Stimulated activated naive CD8-positive, alpha-beta T cell treated with anti-CD3 and anti-CD28 coated beads, Interleukin-15, Interleukin-2, amounts not matched to agents 100 U/mL and 50 U/mL, for 24 hours (primary cell): ENCODE measurements around the gene GARRE1.
A peak's percentile ranks its signal among the peaks of the same experiment; 100 is the strongest.
"Not testable (repeated sequence)": the region's sequence is repeated elsewhere in the genome, so short reads cannot be mapped to it uniquely, and the experiment has no call there.

ENCODE experiments used
- ATAC-seq: fragments of 150-1000 bp; cut with Tn5 transposase; one replicate; pipeline ENCODE4 v1.10.0; 2021
- DNase-seq: peaks from one replicate; pipeline ENCODE4 v3.0.0; 2021

GARRE1 gene

GRCh38 chr19:34232566-34233481 lies 21.5 kb upstream of the GARRE1 start:
- ATAC-seq, result peak; percentile 89
- DNase-seq, result peak; percentile 34

GRCh38 chr19:34235425-34235940 lies 18.9 kb upstream of the GARRE1 start:
- ATAC-seq (no peak), DNase-seq (no peak)

DNA sequence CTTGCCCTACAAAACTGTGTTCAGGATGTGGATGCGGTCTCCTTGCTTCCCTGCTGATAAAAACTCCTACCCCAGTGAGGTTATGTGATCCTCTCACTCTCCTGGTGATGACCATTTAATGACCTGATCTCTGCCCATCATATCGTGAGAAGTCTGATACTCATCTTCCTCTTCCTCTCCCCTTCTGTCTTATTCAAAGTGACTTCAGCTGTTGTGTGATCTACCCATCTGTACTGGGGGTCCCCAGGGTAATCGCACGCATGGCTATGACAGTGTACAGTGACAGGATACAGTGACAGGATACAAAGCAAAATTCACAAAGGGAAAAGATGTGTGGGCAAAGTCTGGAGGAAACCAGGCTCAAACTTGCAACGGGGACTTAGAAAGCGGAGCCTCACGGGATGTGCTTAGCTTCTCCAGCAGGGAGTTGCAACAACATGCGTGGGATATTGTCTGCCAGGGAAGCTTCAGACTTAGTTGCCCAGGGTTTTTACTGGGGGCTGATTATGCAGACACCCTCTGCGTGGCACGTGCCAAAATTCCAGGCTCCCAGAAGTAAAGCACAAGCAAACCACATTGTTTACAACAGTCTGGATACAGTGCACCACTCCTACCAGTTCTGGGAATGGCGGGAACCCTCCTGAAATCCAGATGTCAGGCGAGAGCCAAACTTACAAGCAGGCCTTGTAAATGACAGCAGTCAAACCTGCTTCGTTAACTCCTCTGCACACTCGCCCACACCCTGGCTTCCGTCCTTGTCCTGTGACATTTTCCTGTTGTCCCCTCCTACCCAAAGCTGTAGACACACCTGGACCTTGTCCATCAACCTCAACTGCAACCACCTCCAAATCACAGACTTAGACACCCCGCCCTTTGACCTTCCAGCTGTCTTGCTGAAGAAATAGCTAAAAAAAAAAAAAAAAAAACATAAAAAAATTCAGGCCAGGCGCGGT lies 18.0 kb upstream of the GARRE1 start:
- DNase-seq, result no peak
- ATAC-seq, result no peak

- DNase-seq (no peak), ATAC-seq (no peak)
Measured at GRCh38 chr19:34237283-34237682, 17.1 kb upstream of the GARRE1 start.

GRCh38 chr19:34237939-34238338 lies 16.4 kb upstream of the GARRE1 start:
- DNase-seq, result no peak
- no peak for ATAC-seq

DNA sequence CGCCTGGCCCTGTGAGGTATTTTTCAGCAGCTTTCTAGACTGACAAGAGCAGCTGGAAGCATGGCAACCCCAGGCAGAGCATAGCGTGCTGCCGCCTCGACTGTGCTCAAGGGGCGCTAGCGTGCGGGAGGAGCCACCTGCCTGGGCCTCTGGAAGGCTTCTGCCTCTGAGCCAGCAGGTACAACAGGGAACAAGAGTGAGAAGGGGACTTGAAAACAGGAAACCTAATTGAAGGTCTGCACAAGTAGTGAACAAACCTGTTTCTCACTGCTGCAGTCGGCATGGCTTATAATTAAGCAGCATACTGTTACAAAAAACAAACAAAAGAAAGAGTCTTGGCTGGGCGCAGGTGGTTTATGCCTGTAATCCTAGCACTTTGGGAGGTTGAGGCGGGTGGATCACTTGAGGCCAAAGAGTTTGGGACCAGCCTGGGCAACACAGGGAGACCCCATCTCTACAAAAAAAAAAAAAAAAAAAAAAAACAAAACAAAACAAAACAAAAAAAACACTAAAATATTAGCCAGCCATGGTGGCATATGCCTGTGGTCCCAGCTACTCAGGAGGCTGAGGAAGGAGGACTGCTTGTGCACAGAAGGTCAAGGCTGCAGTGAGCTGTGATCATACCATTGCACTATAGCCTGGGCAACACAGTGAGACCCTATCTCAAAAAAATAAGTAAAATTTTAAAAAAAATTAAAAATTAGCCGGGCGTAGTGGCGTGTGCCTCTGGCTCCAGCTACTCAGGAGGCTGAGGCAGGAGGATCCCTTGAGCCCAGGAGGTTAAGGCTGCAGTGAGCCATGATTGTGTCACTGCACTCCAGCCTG lies 12.6 kb upstream of the GARRE1 start:
- ATAC-seq (peak; percentile 52), DNase-seq (peak; percentile 30)

- DNase-seq, result not testable (repeated sequence)
- ATAC-seq, result peak; percentile 40
Measured at GRCh38 chr19:34243138-34243875, 11.0 kb upstream of the GARRE1 start.

DNA sequence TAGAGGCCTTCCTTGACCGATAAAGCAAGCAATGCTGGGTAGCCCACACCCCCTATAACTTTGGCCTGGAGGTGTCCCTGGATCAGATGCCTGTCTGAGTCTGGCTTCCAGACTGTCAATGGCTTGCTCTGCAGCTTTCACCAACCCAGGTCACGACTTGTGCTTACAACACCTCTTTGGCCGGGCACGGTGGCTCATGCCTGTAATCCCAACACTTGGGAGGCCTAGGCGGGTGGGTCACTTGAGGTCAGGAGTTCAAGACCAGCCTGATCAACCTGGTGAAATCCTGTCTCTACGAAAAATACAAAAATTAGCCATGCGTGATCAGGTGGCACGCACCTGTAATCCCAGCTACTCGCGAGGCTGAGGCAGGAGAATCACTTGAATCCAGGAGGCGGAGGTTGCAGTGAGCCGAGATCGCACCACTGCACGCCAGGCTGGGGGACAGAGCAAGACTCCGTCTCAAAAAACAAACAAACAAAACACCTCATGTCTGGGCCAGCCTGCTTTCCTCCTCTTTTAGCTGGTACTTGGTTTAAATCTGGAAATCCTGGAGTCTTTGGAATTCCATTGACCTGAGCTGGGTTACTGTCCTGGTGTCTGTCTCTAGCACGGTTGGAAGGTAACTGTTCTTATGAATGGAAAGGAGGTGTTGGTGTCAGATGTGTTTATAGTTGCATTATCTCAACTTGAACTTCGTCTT lies 10.3 kb upstream of the GARRE1 start:
- DNase-seq (no peak), ATAC-seq (no peak)

DNA sequence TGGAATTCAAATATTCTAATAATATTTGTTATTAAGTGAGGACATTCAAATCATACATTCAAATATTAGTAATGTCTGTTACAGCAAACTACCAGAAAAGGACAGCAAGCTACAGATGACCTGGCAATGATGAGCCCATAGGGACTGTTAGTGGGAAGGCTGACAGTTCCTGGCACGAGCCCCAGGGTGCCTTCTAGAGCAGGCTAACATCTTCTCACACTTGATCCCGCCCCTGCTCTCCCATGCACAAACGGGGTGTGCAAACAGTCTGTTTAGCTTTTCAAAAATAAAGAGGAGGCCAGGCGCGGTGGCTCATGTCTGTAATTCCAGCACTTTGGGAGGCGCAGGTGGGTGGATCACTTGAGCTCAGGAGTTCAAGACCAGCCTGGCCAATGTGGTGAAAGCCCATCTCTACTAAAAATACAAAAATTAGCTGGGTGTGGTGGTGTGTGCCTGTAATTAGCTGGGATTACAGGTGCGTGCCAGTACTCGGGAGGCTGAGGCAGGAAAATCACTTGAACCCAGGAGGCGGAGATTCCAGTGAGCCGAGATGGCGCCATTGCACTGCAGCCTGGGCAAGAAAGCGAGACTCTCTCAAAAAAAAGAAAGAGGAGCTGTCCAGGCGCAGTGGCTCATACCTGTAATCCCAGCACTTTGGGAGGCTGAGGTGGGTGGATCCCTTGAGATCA lies 9.6 kb upstream of the GARRE1 start:
- ATAC-seq (no peak), DNase-seq (no peak)

- DNase-seq (no peak), ATAC-seq (no peak)
Measured at GRCh38 chr19:34246340-34246739, 8.0 kb upstream of the GARRE1 start.

- ATAC-seq (no peak), DNase-seq (no peak)
Measured at GRCh38 chr19:34248941-34249340, 5.4 kb upstream of the GARRE1 start.

- not testable (repeated sequence) for ATAC-seq, DNase-seq
Measured at GRCh38 chr19:34253167-34253566, 1.2 kb upstream of the GARRE1 start.

DNA sequence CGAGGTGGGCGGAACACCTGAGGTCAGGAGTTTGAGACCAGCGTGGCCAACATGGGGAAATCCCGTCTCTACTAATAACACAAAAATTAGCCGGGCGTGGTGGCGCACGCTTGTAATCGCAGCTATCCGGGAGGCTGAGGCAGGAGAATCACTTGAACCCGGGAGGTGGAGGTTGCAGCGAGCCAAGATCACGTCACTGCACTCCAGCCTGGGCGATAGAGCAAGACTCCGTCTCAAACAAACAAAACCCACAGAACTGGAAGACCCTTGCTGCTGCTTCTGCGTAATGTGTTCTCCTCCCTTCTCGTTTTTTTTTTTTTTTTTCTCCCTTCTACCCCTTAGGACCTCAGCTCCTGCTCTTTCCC lies 691 bp upstream of the GARRE1 start:
- not testable (repeated sequence) for DNase-seq, ATAC-seq

- DNase-seq (peak; percentile 56), ATAC-seq (peak; percentile 60)
Measured at GRCh38 chr19:34254698-34255432, 511 bp downstream of the GARRE1 start.

- ATAC-seq, result no peak
Measured at GRCh38 chr19:34255546-34255945, 1.2 kb downstream of the GARRE1 start.

DNA sequence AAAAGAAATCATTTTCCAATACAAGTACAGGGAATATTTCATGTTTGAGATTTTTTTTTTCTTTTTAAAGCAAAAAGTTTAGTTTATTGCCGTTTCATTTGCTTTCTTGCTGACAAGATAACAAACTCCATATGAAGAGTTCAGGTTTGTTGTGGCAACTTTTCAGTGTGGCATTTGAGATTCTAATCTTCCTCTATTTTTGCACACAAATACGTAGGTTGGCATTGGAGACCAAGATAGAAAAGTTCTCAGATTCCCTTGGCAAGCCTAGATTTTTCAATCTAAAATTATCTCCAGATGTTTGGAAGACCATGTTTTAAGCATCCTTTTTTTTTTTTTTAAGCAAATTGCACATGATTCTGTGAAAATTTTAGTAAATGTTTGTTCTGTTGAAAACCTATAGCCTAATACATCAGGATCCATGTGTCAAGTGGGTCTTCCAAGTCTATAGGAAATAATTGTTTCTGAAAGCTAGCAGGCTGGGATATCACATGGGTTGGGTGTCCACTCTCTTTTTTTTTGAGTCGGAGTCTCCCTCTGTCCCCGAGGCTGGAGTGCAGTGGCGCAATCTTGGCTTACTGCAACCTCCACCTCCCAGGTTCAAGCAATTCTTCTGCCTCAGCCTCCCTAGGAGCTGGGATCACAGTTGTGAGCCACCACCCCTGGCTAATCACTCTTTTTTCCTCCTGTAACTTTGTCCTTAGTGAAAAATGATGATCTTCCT lies 2.6 kb downstream of the GARRE1 start:
- no peak for ATAC-seq
- no peak for DNase-seq

More at GRCh38 chr19:34255546-34255945, 1.2 kb downstream of the GARRE1 start:
- no peak for DNase-seq

DNA sequence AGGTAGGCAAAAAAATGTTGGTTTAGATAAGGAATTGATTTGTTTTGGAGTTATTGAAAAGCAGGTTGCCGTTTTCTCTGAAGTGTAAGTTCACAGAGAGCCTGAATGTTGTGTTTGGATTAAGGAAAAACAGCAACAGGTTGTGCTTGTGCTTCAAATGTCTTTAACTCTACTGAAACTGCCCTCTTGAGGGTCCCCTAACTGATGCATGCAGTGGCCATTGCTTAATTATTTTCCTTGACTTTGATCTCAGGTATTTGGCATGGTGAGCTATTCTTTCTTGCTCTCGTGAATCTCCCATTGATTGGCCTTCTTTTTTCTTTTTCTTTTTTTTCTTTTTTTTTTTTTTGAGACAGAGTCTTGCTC lies 3.2 kb downstream of the GARRE1 start:
- ATAC-seq, result no peak
- no peak for DNase-seq

DNA sequence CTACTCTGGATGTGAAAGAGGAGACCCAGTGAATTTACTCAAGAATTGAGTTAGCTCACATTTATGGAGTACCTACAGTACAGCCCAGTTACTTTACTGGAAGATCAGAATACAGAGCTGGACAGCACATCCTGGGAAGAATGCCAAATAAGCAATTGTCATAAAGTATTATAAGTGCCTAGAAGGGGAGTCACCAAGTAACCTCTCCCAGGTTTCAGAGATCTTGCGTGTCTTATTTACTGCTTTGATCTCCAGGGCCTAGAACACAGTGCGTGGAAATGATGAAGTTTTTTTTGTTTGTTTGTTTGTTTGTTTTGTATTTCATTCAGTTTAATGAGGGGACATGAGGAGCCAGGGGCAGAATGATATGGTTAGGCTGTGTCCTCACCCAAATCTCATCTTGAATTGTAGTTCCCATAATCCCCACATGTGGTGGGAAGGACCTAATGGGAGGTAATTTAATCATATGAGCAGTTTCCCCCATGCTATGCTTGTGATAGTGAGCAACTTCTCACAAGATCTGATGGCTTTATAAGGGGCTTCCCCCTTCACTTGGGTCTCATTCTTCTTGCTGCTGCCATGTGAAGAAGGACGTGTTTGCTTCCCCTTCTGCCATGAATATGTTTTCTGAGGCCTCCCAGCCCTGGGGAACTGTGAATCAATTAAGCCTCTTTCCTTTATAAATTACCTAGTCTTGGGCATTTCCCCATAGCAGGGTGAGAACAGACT lies 5.2 kb downstream of the GARRE1 start:
- ATAC-seq (no peak), DNase-seq (no peak)
